ENCODE results near the gene DCP1A. TPM values are rescaled to one million over a fixed set of nuclear protein-coding genes. Genes with fewer than 3 reads are reported as not detected.
"Not testable (repeated sequence)": the region's sequence is repeated elsewhere in the genome, so short reads cannot be mapped to it uniquely, and the experiment has no call there.

The DCP1A gene
- total and polyA plus RNA-seq, 5 donors from 2014 or later = 47.7 to 63.6 (median 50.6) TPM

DNA sequence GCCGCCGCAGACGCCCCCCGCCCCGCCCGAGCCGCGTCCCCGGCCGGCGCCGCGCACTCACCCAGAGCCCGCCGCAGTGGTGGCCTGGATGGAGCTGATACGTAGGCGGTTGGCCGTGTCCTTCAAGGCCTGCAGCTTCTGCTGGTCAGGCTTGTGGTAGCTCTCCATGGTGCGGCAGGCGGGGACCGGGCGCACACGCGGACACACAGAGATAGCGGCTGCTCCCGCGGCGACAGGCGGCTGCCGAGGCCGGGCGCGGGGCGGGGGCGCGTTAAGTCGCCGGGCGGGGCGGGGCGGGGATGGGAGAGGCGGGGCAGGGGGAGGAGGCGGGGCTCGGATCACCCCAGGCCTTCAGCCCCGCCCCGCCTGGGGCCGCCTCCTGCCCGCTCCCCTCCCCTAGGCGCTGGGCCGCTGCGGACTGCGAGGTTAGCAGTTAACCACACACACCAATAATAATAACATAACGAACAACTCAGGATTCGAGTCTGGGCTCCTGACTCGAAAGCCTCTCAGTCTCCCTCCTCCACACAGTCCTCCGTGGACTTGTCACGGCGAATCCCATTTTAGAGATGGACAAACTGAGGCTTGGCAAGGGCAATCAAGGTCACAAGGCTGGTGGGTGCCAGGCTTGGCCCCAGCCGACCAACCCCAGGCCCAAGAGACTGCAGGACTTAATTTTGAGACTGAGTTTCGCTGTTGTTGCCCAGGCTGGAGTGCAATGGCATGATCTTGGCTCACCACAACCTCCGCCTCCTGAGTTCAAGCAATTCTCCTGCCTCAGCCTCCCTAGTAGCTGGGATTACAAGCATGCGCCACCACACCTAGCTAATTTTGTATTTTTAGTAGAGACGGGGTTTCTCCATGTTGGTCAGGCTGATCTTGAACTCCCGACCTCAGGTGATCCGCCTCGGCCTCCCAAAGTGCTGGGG lies 91.3 kb downstream of the DCP1A start, which contains the start of gene TKT:
Gene TKT (minus strand): TSS at position 248 of the 929 bp plus-strand sequence. CDS start 80 bp downstream, at position 168.
- peaks cover 27% of the 10 kb centered on the region for H3K4me1 ChIP-seq (ENCODE audit: control insufficient read depth, insufficient read depth, low read length, poor library complexity, severe bottlenecking)
- no peaks in the 10 kb centered on the region for H3K9me3 ChIP-seq (ENCODE audit: control insufficient read depth in 2 of 2, low read length in 2 of 2)
- ATAC-seq (ENCODE audit: low read depth in 2 of 2) = peak; percentile 71 to 78
- Mint-ChIP-seq H3K4me1 (peaks cover 17 to 44% (median 27%) of the 10 kb centered on the region in 4 donors), H3K9me3 (no peaks in the 10 kb centered on the region), H3K36me3 (no peaks in the 10 kb centered on the region), H3K27ac (peak within 1 kb of the TSS; percentile 83 to 90 (median 89)), H3K4me3 (peak within 1 kb of the TSS; percentile 90 to 97 (median 94)), H3K27me3 (peaks cover 9% of the 10 kb centered on the region)
- H3K27ac ChIP-seq (ENCODE audit: insufficient read depth, low read length, poor library complexity, severe bottlenecking) = peak within 1 kb of the TSS; percentile 66
- peak; percentile 72 to 91 (median 74) for DNase-seq
- H3K27me3 ChIP-seq (ENCODE audit: control insufficient read depth, insufficient read depth, low read length) = no peaks in the 10 kb centered on the region
- H3K36me3 ChIP-seq (ENCODE audit: control insufficient read depth, insufficient read depth, low read length) = no peaks in the 10 kb centered on the region
- peak within 1 kb of the TSS; percentile 74 for H3K4me3 ChIP-seq (ENCODE audit: low read depth, low read length)

DNA sequence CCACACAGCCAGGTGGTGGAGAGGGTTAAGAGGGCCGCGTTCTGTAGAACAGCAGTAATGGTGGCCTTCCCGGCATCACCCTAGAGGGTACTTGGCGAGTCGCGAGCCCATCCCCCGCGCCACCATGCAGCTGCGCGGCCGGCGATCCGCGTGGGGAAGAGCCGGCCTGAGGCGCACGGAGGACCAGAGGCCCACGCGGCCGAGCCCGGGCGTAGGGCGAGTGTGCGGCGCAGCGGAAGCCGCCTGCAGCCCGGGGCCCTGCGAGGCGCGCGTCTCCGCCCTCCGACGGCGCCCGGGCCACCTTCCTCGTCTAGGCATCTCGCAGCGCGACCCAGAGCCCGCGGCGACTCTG lies 91.9 kb downstream of the DCP1A start:
- ATAC-seq (ENCODE audit: low read depth in 2 of 2) (peak; percentile 66), DNase-seq (peak in 2 of 3 donors; percentile 47 to 69)
- H3K27me3 ChIP-seq (ENCODE audit: control insufficient read depth, insufficient read depth, low read length) = no peaks in the 10 kb centered on the region
- Mint-ChIP-seq H3K4me3 (peak overlapping the region; percentile 90 to 97 (median 94)), H3K27me3 (peaks cover 9% of the 10 kb centered on the region), H3K27ac (peak overlapping the region; percentile 83 to 90 (median 89)), H3K9me3 (no peaks in the 10 kb centered on the region), H3K36me3 (no peaks in the 10 kb centered on the region), H3K4me1 (peaks cover 17 to 51% (median 29%) of the 10 kb centered on the region in 4 donors)
- H3K9me3 ChIP-seq (ENCODE audit: control insufficient read depth in 2 of 2, low read length in 2 of 2) = no peaks in the 10 kb centered on the region
- H3K36me3 ChIP-seq (ENCODE audit: control insufficient read depth, insufficient read depth, low read length) = no peaks in the 10 kb centered on the region
- H3K27ac ChIP-seq (ENCODE audit: insufficient read depth, low read length, poor library complexity, severe bottlenecking) = peak overlapping the region; percentile 66
- peaks cover 27% of the 10 kb centered on the region for H3K4me1 ChIP-seq (ENCODE audit: control insufficient read depth, insufficient read depth, low read length, poor library complexity, severe bottlenecking)
- peak overlapping the region; percentile 72 for H3K4me3 ChIP-seq (ENCODE audit: low read depth, low read length)

DNA sequence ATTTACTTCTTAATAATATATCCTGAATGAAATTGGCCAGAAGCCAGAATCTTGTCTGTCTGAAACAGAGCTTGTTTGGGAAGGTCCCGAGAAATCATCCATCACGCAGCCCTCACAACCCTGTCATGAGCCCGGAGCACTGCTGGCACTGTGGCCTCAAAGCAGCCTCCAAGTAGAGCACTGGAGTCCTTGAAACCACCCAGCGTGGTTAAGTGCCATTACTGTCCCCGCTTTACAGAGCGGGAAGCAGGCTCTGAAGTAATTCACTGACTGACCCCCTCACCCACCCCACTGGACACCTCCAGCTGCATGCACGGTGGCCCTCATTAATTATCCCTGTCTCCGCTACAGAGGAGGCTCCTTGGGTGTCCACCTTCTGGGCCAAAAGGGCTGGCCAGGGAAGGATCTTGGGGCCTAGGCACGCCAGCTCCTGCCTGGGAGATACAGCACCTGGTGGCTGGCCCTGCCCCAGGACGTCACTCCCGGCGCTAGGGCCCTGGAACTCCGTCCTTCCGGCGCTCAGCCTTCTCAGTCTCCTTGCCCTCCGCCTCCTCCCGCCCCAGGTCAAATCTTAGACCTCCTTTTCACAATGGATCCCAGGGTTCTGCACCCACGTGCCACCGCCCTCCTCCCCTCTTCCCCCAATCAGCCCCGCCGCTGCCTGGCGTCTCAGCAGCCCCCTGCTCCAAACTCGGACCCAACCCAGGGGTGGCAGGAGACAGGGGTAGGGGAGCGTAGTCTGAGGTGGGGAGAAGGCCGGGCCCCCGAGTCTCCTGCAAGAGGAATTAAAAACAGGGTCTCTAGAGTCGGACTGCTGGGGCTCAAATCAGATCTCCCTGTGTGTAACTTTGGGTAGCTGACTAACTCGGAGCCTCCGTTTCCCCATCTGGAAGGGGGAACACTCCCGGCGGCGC lies 92.6 kb downstream of the DCP1A start:
- Histone ChIP-seq H3K9me3 (ENCODE audit: control insufficient read depth in 2 of 2, low read length in 2 of 2) (no peaks in the 10 kb centered on the region), H3K36me3 (ENCODE audit: control insufficient read depth, insufficient read depth, low read length) (no peaks in the 10 kb centered on the region), H3K4me1 (ENCODE audit: control insufficient read depth, insufficient read depth, low read length, poor library complexity, severe bottlenecking) (peaks cover 34% of the 10 kb centered on the region), H3K27ac (ENCODE audit: insufficient read depth, low read length, poor library complexity, severe bottlenecking) (peak overlapping the region; percentile 66), H3K4me3 (ENCODE audit: low read depth, low read length) (peak overlapping the region; percentile 74), H3K27me3 (ENCODE audit: control insufficient read depth, insufficient read depth, low read length) (no peaks in the 10 kb centered on the region)
- Mint-ChIP-seq H3K36me3 (no peaks in the 10 kb centered on the region), H3K27ac (peak overlapping the region; percentile 83 to 90 (median 89)), H3K27me3 (peaks cover 9% of the 10 kb centered on the region), H3K4me3 (peak overlapping the region; percentile 90 to 97 (median 94)), H3K4me1 (peaks cover 17 to 57% (median 29%) of the 10 kb centered on the region in 4 donors), H3K9me3 (no peaks in the 10 kb centered on the region)
- peak; percentile 36 to 46 for ATAC-seq (ENCODE audit: low read depth in 2 of 2)
- DNase-seq = peak; percentile 25 to 69 (median 33)

DNA sequence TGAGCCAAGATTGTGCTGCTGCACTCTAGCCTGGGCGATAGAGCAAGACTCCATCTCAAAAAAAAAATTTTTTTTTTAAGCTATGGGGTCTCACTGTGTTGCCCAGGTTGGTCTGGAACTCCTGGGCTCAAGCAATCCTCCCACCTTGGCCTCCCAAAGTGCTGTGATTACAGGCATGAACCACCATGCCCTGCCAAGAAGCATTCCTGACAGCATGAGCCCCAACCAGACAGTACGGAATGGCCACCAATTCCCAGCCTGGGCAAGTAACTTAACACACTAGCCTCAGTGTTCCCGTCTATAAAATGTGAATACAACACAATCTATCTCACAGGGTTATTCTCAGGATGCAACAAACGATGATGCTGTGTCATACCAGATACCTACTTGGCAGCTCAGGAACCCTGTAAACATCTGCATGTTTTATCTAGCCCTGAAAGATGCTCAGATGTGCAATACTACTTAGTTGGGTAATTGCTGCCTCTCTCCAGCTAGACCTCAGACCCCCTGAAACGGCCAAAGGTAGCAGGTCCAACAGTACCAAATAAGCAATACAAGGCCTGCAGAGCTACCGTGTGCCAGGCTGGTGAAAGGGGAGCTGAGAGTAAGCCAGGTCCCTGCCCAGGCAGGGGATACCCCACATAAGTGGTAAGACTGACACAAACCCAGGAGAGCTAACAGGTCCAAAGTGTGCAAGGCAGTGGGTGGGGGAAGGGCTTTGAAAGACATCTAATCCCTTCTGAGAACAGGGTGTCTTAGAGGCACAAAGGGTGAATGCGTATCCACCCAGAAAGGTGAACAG lies 93.4 kb downstream of the DCP1A start:
- DNase-seq (peak in 1 of 3 donors; percentile 18), ATAC-seq (ENCODE audit: low read depth in 2 of 2) (no peak)
- no peaks in the 10 kb centered on the region for H3K36me3 ChIP-seq (ENCODE audit: control insufficient read depth, insufficient read depth, low read length)
- peaks cover 37% of the 10 kb centered on the region for H3K4me1 ChIP-seq (ENCODE audit: control insufficient read depth, insufficient read depth, low read length, poor library complexity, severe bottlenecking)
- Mint-ChIP-seq H3K9me3 (no peaks in the 10 kb centered on the region), H3K27me3 (peaks cover 4% of the 10 kb centered on the region), H3K27ac (peak overlapping the region; percentile 43 to 90 (median 89)), H3K36me3 (no peaks in the 10 kb centered on the region), H3K4me3 (peak overlapping the region; percentile 90 to 97 (median 94)), H3K4me1 (peaks cover 17 to 62% (median 29%) of the 10 kb centered on the region in 4 donors)
- no peak overlapping the region for H3K27ac ChIP-seq (ENCODE audit: insufficient read depth, low read length, poor library complexity, severe bottlenecking)
- H3K4me3 ChIP-seq (ENCODE audit: low read depth, low read length) = peak overlapping the region; percentile 74
- H3K9me3 ChIP-seq (ENCODE audit: control insufficient read depth in 2 of 2, low read length in 2 of 2) = no peaks in the 10 kb centered on the region
- no peaks in the 10 kb centered on the region for H3K27me3 ChIP-seq (ENCODE audit: control insufficient read depth, insufficient read depth, low read length)

DNA sequence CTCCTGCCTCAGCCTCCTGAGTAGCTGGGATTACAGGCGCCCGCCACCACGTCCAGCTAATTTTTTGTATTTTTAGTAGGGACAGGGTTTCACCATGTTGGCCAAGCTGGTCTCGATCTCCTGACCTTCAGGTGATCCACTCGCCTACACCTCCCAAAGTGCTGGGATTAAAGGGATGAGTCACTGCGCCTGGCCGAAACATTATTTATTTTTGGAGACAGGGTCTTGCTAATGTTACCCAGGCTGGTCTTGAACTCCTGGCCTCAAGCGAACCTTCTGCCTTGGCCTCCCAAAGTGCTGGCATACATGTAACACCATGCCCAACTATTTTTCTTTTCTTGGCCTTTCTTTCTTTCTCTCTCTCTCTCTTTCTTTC lies 94.4 kb downstream of the DCP1A start:
- not testable (repeated sequence) for H3K36me3 Mint-ChIP-seq; H3K27me3 ChIP-seq (ENCODE audit: control insufficient read depth, insufficient read depth, low read length); DNase-seq; H3K9me3 ChIP-seq (ENCODE audit: control insufficient read depth in 2 of 2, low read length in 2 of 2); H3K4me3 ChIP-seq (ENCODE audit: low read depth, low read length); H3K27me3 Mint-ChIP-seq; H3K27ac ChIP-seq (ENCODE audit: insufficient read depth, low read length, poor library complexity, severe bottlenecking); H3K36me3 ChIP-seq (ENCODE audit: control insufficient read depth, insufficient read depth, low read length); ATAC-seq (ENCODE audit: low read depth in 2 of 2); H3K9me3 Mint-ChIP-seq
- Mint-ChIP-seq H3K27ac (peak overlapping the region in 2 of 3 donors; percentile 23 to 84), H3K4me3 (peak overlapping the region in 3 of 4 donors; percentile 63 to 97 (median 93)), H3K4me1 (peaks cover 19 to 71% (median 36%) of the 10 kb centered on the region in 4 donors)
- H3K4me1 ChIP-seq (ENCODE audit: control insufficient read depth, insufficient read depth, low read length, poor library complexity, severe bottlenecking) = peaks cover 37% of the 10 kb centered on the region

DNA sequence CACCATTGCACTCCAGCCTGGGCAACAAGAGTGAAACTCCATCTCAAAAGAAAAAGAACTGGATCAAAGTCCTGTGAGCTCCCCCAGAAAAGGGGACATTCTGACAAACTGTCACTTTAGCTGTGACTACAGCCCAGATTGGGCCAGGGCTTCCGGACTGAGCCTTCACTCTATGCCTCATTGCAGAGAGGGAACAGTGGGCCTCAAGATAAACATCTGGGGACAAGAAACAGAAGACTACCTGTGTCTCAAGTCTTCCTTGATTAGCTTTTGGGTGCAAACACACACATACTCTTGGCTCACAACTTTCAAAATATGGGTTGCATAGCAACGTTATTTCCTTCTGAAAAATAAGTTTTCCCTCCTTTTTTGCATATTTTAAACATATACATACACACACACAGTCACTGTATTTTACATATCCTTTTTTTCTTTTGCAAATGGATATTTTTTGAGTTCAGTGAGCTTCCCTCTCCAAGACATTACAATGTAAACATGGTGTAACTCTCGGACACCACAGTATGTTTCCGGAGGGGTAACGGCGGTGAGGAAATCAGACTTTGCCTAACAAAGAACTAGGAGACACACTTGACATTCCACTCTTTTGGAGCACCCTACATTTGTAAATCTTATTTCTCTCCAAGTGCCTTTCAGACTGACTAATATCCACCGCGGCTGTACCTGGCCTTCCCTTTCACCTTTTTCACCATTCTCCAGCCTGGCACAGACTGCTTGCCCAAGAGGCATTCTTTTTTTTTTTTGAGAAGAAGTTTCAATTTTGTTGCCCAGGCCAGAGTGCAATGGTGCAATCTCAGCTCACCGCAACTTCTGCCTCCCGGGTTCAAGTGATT lies 95.0 kb downstream of the DCP1A start:
- H3K27me3 Mint-ChIP-seq = peaks cover 4% of the 10 kb centered on the region

More for the DNA sequence above, 95.0 kb downstream of the DCP1A start:
- no peaks in the 10 kb centered on the region for H3K9me3 ChIP-seq (ENCODE audit: control insufficient read depth in 2 of 2, low read length in 2 of 2)
- H3K4me1 Mint-ChIP-seq = peaks cover 24 to 75% (median 39%) of the 10 kb centered on the region in 4 donors
- peak overlapping the region; percentile 19 for H3K4me3 ChIP-seq (ENCODE audit: low read depth, low read length)
- H3K9me3 Mint-ChIP-seq = no peaks in the 10 kb centered on the region
- DNase-seq = no peak
- H3K4me1 ChIP-seq (ENCODE audit: control insufficient read depth, insufficient read depth, low read length, poor library complexity, severe bottlenecking) = peaks cover 37% of the 10 kb centered on the region
- ATAC-seq (ENCODE audit: low read depth in 2 of 2) = no peak
- peak overlapping the region; percentile 36 to 97 (median 76) for H3K4me3 Mint-ChIP-seq
- H3K27me3 ChIP-seq (ENCODE audit: control insufficient read depth, insufficient read depth, low read length) = no peaks in the 10 kb centered on the region
- H3K36me3 Mint-ChIP-seq = no peaks in the 10 kb centered on the region
- H3K27ac Mint-ChIP-seq = peak overlapping the region in 1 of 3 donors; percentile 54
- no peak overlapping the region for H3K27ac ChIP-seq (ENCODE audit: insufficient read depth, low read length, poor library complexity, severe bottlenecking)
- no peaks in the 10 kb centered on the region for H3K36me3 ChIP-seq (ENCODE audit: control insufficient read depth, insufficient read depth, low read length)
